MM.1S (cell line): ENCODE results near the gene TMEM163.

ENCODE experiments used
- CTCF ChIP-seq: fragments of 300-600 bp; sonication (generic); IDR thresholded peaks from 2 replicates; pipeline ENCODE4 v1.5.1; 2016; ENCODE audit warnings: antibody characterized with exemption, low read length, mixed read lengths
- EZH2 ChIP-seq: fragments of 300-600 bp; sonication (generic); optimal IDR thresholded peaks from 2 replicates; pipeline ENCODE3; 2017; ENCODE audit warnings: low read depth, mild to moderate bottlenecking, antibody characterized with exemption, low read length, mixed read lengths
- EZH2phosphoT487 ChIP-seq: fragments of 300-600 bp; sonication (generic); IDR thresholded peaks from 2 replicates; pipeline ENCODE4 v1.6.1; 2018; ENCODE audit warnings: antibody characterized with exemption, low read length

- TF ChIP-seq CTCF (no peak), EZH2 (no peak), EZH2phosphoT487 (no peak)
Measured at GRCh38 chr2:134504586-134505336, 214.0 kb downstream of the TMEM163 start.
